Trophoblast cell (in vitro differentiated cells and primary cell): ENCODE data around the gene WNT16.
"Not testable (repeated sequence)": the region's sequence is repeated elsewhere in the genome, so short reads cannot be mapped to it uniquely, and the experiment has no call there.

Experiments used
- DNase-seq, 2 donors: peaks; one replicate each; pipeline ENCODE4 v3.0.0-alpha.2; 2016
- H2AFZ ChIP-seq: 2 replicates; pipeline ENCODE4 v1.6.1; 2013; ENCODE audit warnings: low read length, moderate library complexity, mild to moderate bottlenecking; ENCODE audit not compliant: insufficient read depth, poor library complexity
- H2AK5ac ChIP-seq: 2 replicates; pipeline ENCODE4 v1.6.1; 2013; ENCODE audit warnings: mild to moderate bottlenecking, low read length
- H2BK120ac ChIP-seq: 2 replicates; pipeline ENCODE4 v1.6.1; 2013; ENCODE audit warnings: low read length, mild to moderate bottlenecking, moderate library complexity; ENCODE audit not compliant: insufficient read depth, poor library complexity
- H2BK12ac ChIP-seq: 2 replicates; pipeline ENCODE4 v1.6.1; 2013; ENCODE audit warnings: mild to moderate bottlenecking, low read length, moderate library complexity
- H2BK5ac ChIP-seq: 2 replicates; pipeline ENCODE4 v1.6.1; 2013; ENCODE audit warnings: low read length, low read depth, moderate library complexity, mild to moderate bottlenecking; ENCODE audit not compliant: poor library complexity
- H3K14ac ChIP-seq: 2 replicates; pipeline ENCODE4 v1.6.1; 2013; ENCODE audit warnings: mild to moderate bottlenecking, low read length
- H3K18ac ChIP-seq: 2 replicates; pipeline ENCODE4 v1.6.1; 2013; ENCODE audit warnings: mild to moderate bottlenecking, low read length
- H3K23ac ChIP-seq: 2 replicates; pipeline ENCODE4 v1.6.1; 2013; ENCODE audit warnings: low read length
- H3K27ac ChIP-seq: 2 replicates; pipeline ENCODE4 v1.5.1; 2013; ENCODE audit warnings: low read depth, mild to moderate bottlenecking, inconsistent platforms, low read length, moderate library complexity
- H3K27me3 ChIP-seq: 2 replicates; pipeline ENCODE4 v1.6.1; 2013; ENCODE audit warnings: inconsistent platforms, mild to moderate bottlenecking, low read length, moderate library complexity; ENCODE audit not compliant: insufficient read depth
- H3K36me3 ChIP-seq, 2 experiments: 1 replicate in 1 of 2; 2 replicates in 1 of 2; pipeline ENCODE4 v1.6.1; 2013; ENCODE audit warnings: low read length in 2 of 2, mild to moderate bottlenecking in 2 of 2, moderate library complexity in 1 of 2; ENCODE audit not compliant: insufficient read depth in 2 of 2, control insufficient read depth in 1 of 2
- H3K4ac ChIP-seq: 2 replicates; pipeline ENCODE4 v1.6.1; 2013; ENCODE audit warnings: low read depth, mild to moderate bottlenecking, low read length, moderate library complexity
- H3K4me1 ChIP-seq, 2 experiments: 1 replicate in 1 of 2; 2 replicates in 1 of 2; pipeline ENCODE4 v1.6.1; 2013; ENCODE audit warnings: low read length in 2 of 2, mild to moderate bottlenecking in 2 of 2, moderate library complexity in 1 of 2; ENCODE audit not compliant: insufficient read depth in 2 of 2, control insufficient read depth in 1 of 2
- H3K4me2 ChIP-seq: 2 replicates; pipeline ENCODE4 v1.6.1; 2013; ENCODE audit warnings: inconsistent platforms, mild to moderate bottlenecking, low read length, moderate library complexity
- H3K4me3 ChIP-seq: 2 replicates; pipeline ENCODE4 v1.5.1; 2013; ENCODE audit warnings: mild to moderate bottlenecking, low read depth, low read length, inconsistent platforms
- H3K79me1 ChIP-seq: one replicate; pipeline ENCODE4 v1.6.1; 2013; ENCODE audit warnings: low read length
- H3K79me2 ChIP-seq: 2 replicates; pipeline ENCODE4 v1.6.1; 2013; ENCODE audit warnings: low read length, mild to moderate bottlenecking; ENCODE audit not compliant: control insufficient read depth, insufficient read depth, poor library complexity
- H3K9ac ChIP-seq: 2 replicates; pipeline ENCODE4 v1.6.1; 2013; ENCODE audit warnings: mild to moderate bottlenecking, low read length
- H3K9me3 ChIP-seq: 2 replicates; pipeline ENCODE4 v1.6.1; 2013; ENCODE audit warnings: low read depth, mild to moderate bottlenecking, control low read depth, inconsistent platforms, low read length; ENCODE audit not compliant: insufficient read depth
- H4K12ac ChIP-seq: 2 replicates; pipeline ENCODE4 v1.6.1; 2013; ENCODE audit warnings: low read depth, mild to moderate bottlenecking, low read length, moderate library complexity
- H4K8ac ChIP-seq: 2 replicates; pipeline ENCODE4 v1.6.1; 2013; ENCODE audit warnings: low read depth, mild to moderate bottlenecking, low read length, moderate library complexity
- H4K91ac ChIP-seq: one replicate; pipeline ENCODE4 v1.6.1; 2013; ENCODE audit warnings: low read depth, mild to moderate bottlenecking, low read length, moderate library complexity
- WGBS: extraction: QIAGEN DNeasy Blood & Tissue Kit; methylation state at CpG from one replicate; pipeline ENCODE4 v1.1.7; 2013; ENCODE audit warnings: missing lambda C conversion rate; ENCODE audit not compliant: insufficient read length, insufficient coverage; ENCODE audit errors: extremely low coverage; 5-methylcytosine and 5-hydroxymethylcytosine counted together

Gene WNT16

DNA sequence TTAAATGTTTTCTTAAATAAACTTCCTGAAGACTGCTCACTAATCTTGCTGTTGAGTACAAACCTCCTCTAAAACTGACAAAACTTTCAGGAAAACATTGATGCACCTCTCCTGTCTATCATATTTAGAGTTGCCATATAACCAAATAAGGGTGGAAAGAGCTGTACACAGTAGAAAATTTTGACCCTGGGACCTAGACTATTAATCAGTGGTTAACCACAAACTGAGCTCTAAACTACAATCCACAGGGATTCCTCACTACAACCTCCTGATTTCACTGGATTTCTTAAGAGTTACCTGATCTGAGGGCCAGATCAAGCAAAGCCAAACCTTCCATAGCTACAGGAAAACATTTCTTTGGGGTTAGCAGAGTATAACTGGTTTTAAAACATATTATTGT, 39.9 kb upstream of the WNT16 start:
- DNase-seq: no peak
- H3K9me3 ChIP-seq: peaks cover 6% of the 10 kb centered on the region
- H3K4me1 ChIP-seq: no peaks in the 10 kb centered on the region

DNA sequence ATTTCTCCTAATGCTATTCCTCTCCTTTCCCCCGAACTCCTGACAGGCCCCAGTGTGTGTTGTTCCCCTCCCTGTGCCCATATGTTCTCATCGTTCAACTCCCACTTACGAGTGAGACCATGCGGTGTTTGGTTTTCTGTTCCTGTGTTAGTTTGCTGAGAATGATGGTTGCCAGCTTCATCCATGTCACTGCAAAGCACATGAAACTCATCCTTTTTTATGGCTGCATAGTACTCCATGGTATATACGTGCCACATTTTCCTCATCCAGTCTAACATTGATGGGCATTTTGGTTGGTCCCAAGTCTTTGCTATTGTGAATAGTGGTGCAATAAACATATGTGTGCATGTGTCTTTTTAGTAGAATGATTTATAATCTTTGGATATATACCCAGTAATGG, 38.9 kb upstream of the WNT16 start:
- H3K4ac ChIP-seq: not testable (repeated sequence)

More for the DNA sequence above, 39.9 kb upstream of the WNT16 start:
- no peak overlapping the region for H2BK12ac ChIP-seq
- H3K79me2 ChIP-seq: no peaks in the 10 kb centered on the region
- no peak overlapping the region for H2BK120ac ChIP-seq
- no peak overlapping the region for H4K8ac ChIP-seq
- no peak overlapping the region for H2AFZ ChIP-seq
- no peak overlapping the region for H3K4me2 ChIP-seq
- H3K14ac ChIP-seq: no peak overlapping the region
- H4K91ac ChIP-seq: no peak overlapping the region
- no peak overlapping the region for H3K4me3 ChIP-seq
- H3K27ac ChIP-seq: no peak overlapping the region
- no peak overlapping the region for H2BK5ac ChIP-seq
- no peaks in the 10 kb centered on the region for H3K79me1 ChIP-seq
- H4K12ac ChIP-seq: no peak overlapping the region
- H3K18ac ChIP-seq: no peak overlapping the region
- no peak overlapping the region for H3K4ac ChIP-seq
- H3K9ac ChIP-seq: no peak overlapping the region
- no peak overlapping the region for H3K23ac ChIP-seq
- H3K27me3 ChIP-seq: no peaks in the 10 kb centered on the region
- no peak overlapping the region for H2AK5ac ChIP-seq
- H3K36me3 ChIP-seq: no peaks in the 10 kb centered on the region

GRCh38 chr7:121294448-121294992, 34.3 kb upstream of the WNT16 start:
- Histone ChIP-seq H3K23ac (no peak overlapping the region), H3K4me3 (no peak overlapping the region), H3K4ac (no peak overlapping the region), H2BK12ac (no peak overlapping the region), H2BK5ac (no peak overlapping the region), H3K14ac (no peak overlapping the region), H3K9ac (no peak overlapping the region), H3K27ac (no peak overlapping the region), H3K79me2 (no peaks in the 10 kb centered on the region), H2AK5ac (no peak overlapping the region), H4K8ac (no peak overlapping the region), H2AFZ (no peak overlapping the region), H3K4me2 (no peak overlapping the region), H3K18ac (no peak overlapping the region), H3K9me3 (peaks cover 3% of the 10 kb centered on the region), H4K12ac (no peak overlapping the region), H2BK120ac (no peak overlapping the region), H3K27me3 (no peaks in the 10 kb centered on the region), H3K36me3 (no peaks in the 10 kb centered on the region), H3K79me1 (no peaks in the 10 kb centered on the region), H4K91ac (no peak overlapping the region), H3K4me1 (no peaks in the 10 kb centered on the region)
- WGBS: no CpG with 5 or more reads among the region's 2 CpGs
- DNase-seq: peak; percentile 17 to 82

More for the DNA sequence above, 38.9 kb upstream of the WNT16 start:
- not testable (repeated sequence) for H3K23ac ChIP-seq, H3K4me2 ChIP-seq, H2AFZ ChIP-seq, H3K18ac ChIP-seq, H3K4me1 ChIP-seq, H3K4me3 ChIP-seq, H3K79me2 ChIP-seq, H3K27me3 ChIP-seq, DNase-seq, H3K14ac ChIP-seq, H3K79me1 ChIP-seq, H3K9ac ChIP-seq, H2BK120ac ChIP-seq, H3K36me3 ChIP-seq, H2AK5ac ChIP-seq, H2BK12ac ChIP-seq, H2BK5ac ChIP-seq, H3K9me3 ChIP-seq, H4K12ac ChIP-seq, H4K8ac ChIP-seq, H3K27ac ChIP-seq, H4K91ac ChIP-seq
- no CpG with 5 or more reads among the region's 5 CpGs for WGBS

DNA sequence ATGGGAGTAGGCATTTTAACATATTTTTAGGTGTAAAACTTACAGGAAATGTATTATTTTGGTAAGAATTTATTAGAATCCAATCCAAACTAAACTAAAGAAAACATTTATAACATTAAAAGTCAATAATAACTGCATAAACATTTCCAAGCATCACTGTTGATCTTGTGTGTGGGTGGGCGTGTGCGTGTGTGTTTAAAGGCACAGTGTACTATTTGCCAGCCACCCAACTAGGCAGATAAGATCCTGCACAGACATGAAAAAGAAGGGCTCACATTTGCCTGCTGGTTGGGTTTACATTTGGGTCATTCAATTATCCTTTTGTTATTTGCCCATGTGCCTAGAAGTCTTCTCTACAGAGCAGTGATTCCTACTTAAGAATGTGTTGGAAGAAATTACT, 31.0 kb upstream of the WNT16 start:
- Histone ChIP-seq H2BK12ac (no peak overlapping the region), H4K91ac (no peak overlapping the region), H2BK5ac (no peak overlapping the region), H2BK120ac (no peak overlapping the region), H3K4me1 (no peaks in the 10 kb centered on the region), H3K4ac (no peak overlapping the region), H3K23ac (no peak overlapping the region), H2AK5ac (no peak overlapping the region), H3K4me3 (no peak overlapping the region), H3K14ac (no peak overlapping the region), H3K79me1 (no peaks in the 10 kb centered on the region), H3K9me3 (peaks cover 3% of the 10 kb centered on the region), H3K18ac (no peak overlapping the region), H4K8ac (no peak overlapping the region), H3K79me2 (no peaks in the 10 kb centered on the region), H3K27ac (no peak overlapping the region), H4K12ac (no peak overlapping the region), H3K36me3 (no peaks in the 10 kb centered on the region), H2AFZ (no peak overlapping the region), H3K27me3 (no peaks in the 10 kb centered on the region), H3K9ac (no peak overlapping the region), H3K4me2 (no peak overlapping the region)
- no peak for DNase-seq
- WGBS: no CpG with 5 or more reads among the region's 2 CpGs
